ENCODE measurements around the gene HDAC9. TPM values are rescaled to one million over a fixed set of nuclear protein-coding genes. Genes with fewer than 3 reads are reported as not detected.
A peak's percentile ranks its signal among the peaks of the same experiment; 100 is the strongest.
"Not testable (repeated sequence)": the region's sequence is repeated elsewhere in the genome, so short reads cannot be mapped to it uniquely, and the experiment has no call there.

HDAC9 gene
- total RNA-seq, 1 experiment from 2014 or later = 3.0 TPM

- no peak for DNase-seq (ENCODE audit: low spot score)
Measured at GRCh38 chr7:19016140-19016539, 520.6 kb downstream of the HDAC9 start.

DNA sequence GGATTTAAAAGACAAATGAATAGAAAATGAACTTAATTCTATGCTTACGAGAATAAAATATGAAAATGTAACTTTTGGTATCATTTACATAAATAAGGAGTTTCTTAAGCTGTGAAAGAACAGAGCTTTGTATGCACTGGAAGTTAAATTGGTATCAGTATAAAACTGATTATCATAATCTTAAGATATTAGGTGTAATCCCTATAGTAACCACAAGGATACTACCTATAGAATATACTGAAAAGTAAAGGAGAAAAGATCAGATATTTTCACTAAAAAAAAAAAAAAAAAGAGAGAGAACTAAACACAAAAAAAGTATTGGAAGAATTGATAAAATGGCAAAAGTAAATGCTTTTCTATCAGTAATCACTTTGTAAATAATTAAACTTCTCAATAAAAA, 521.8 kb downstream of the HDAC9 start:
- no peak for DNase-seq (ENCODE audit: low spot score)

DNA sequence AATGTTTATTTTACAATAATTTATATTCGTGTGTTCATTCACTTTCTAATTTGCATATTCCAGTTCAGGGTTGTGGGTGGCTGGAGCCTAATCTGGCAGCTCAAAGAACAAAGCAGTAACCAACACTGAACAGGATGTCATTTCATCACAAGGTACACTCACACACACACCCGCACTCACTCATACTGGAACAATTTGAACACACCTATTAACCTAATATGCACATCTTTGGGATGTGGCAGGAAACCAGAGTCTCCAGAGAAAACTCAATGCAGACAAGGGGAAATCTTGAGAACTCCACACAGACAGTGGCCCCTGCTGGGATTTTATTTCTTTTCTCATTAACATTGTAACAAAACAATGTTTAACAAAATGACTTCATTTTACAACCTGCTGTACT, 524.5 kb downstream of the HDAC9 start:
- DNase-seq (ENCODE audit: low spot score) = no peak

GRCh38 chr7:19020711-19021110, 525.2 kb downstream of the HDAC9 start:
- DNase-seq (ENCODE audit: low spot score) = no peak

- no peak for DNase-seq (ENCODE audit: low spot score)
Measured at GRCh38 chr7:19023477-19023876, 527.9 kb downstream of the HDAC9 start.

GRCh38 chr7:19024261-19024660, 528.7 kb downstream of the HDAC9 start:
- DNase-seq (ENCODE audit: low spot score) = no peak

DNA sequence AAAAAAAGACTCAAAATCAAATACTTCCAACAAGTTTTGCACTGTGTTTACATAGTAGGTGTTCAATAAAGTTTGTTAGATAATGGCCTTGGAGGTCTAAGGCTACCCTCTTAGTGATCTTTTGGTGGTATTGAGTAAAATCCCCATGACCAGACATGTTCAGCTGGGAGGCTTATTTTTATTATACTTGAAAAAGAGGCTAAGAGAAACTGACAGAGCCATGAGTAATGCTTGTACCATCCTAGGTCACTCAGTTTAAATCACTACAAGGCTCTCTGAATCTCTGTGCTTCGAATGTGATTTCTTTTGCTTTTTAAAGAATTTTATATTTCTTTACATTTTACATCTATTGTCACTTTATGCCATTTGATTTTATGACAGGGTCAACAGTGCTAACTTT, 531.3 kb downstream of the HDAC9 start:
- DNase-seq (ENCODE audit: low spot score) = no peak

- no peak for DNase-seq (ENCODE audit: low spot score)
Measured at GRCh38 chr7:19030281-19030680, 534.7 kb downstream of the HDAC9 start.

DNA sequence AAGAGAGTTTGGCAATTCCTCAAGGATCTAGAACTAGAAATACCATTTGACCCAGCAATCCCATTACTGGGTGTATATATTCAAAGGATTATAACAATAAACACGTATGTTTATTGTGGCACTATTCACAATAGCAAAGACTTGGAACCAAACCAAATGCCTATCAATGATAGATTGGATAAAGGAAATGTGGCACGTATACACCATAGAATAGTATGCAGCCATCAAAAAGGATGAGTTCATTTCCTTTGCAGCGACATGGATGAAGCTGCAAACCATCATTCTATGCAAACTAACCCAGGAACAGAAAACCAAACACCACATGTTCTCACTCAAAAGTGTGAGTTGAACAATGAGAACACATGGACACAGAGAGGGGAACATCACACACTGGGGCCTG, 537.4 kb downstream of the HDAC9 start:
- not testable (repeated sequence) for DNase-seq (ENCODE audit: low spot score)

- DNase-seq (ENCODE audit: low spot score) = peak; percentile 50
Measured at GRCh38 chr7:19051767-19052375, 556.3 kb downstream of the HDAC9 start.

Small RNA genes within 50 kb of the gene (small RNA-seq; reads per million reads assigned to genes)
- not detected for gene RN7SKP266

Measured in HT-29 (cell line).